ENCODE data around the gene GALNTL6. TPM values are rescaled to one million over a fixed set of nuclear protein-coding genes. Genes with fewer than 3 reads are reported as not detected.
"Not testable (repeated sequence)": the region's sequence is repeated elsewhere in the genome, so short reads cannot be mapped to it uniquely, and the experiment has no call there.

Gene GALNTL6
- total and polyA plus RNA-seq, 8 donors, result 0.15 to 0.87 (median 0.58) TPM; not detected in 3

DNA sequence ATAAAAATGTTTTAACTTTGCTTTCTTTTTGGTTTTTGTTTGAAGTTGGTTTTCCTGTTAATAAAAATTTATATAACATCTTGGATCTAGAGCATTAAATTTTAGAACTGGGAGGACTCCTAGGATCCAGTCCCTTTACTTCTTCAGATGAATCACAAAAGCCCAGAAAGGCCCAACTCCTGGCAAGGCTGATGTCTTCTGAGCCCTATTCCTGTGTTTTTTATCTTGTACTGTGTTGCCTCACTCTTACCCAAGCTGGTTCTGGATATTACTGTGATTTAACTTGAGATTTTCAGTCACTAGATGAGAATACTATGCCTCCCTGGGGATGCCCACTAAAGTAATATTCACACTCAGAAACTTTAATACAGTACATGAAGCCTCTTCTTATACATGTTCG, 1228.3 kb downstream of the GALNTL6 start:
- TF ChIP-seq, protein P1, sequence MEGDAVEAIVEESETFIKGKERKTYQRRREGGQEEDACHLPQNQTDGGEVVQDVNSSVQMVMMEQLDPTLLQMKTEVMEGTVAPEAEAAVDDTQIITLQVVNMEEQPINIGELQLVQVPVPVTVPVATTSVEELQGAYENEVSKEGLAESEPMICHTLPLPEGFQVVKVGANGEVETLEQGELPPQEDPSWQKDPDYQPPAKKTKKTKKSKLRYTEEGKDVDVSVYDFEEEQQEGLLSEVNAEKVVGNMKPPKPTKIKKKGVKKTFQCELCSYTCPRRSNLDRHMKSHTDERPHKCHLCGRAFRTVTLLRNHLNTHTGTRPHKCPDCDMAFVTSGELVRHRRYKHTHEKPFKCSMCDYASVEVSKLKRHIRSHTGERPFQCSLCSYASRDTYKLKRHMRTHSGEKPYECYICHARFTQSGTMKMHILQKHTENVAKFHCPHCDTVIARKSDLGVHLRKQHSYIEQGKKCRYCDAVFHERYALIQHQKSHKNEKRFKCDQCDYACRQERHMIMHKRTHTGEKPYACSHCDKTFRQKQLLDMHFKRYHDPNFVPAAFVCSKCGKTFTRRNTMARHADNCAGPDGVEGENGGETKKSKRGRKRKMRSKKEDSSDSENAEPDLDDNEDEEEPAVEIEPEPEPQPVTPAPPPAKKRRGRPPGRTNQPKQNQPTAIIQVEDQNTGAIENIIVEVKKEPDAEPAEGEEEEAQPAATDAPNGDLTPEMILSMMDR (IDR thresholded peaks at IDR 0.05), result no peak
- TF ChIP-seq EP300 (IDR thresholded peaks at IDR 0.05) (no peak), POLR2A (IDR thresholded peaks at IDR 0.05) (no peak), POLR2AphosphoS5 (IDR thresholded peaks at IDR 0.05) (no peak)
- DNase-seq, result no peak
- H3K4me3 ChIP-seq, result no peak overlapping the region
- no peaks in the 10 kb centered on the region for H3K36me3 ChIP-seq
- no peaks in the 10 kb centered on the region for H3K9me3 ChIP-seq
- intact Hi-C loops (cut with DNase I; ENCODE audit: low total_unique reads), result no loop called here
- H3K4me1 ChIP-seq, result peaks cover 15 to 45% (median 27%) of the 10 kb centered on the region in 4 donors
- WGBS, 5 donors, result 51 to 79% (median 70%) methylated on average over 1 of the region's 1 CpG
- H3K27me3 ChIP-seq, result no peaks in the 10 kb centered on the region
- peak overlapping the region; percentile 64 to 85 (median 79) for H3K27ac ChIP-seq

DNA sequence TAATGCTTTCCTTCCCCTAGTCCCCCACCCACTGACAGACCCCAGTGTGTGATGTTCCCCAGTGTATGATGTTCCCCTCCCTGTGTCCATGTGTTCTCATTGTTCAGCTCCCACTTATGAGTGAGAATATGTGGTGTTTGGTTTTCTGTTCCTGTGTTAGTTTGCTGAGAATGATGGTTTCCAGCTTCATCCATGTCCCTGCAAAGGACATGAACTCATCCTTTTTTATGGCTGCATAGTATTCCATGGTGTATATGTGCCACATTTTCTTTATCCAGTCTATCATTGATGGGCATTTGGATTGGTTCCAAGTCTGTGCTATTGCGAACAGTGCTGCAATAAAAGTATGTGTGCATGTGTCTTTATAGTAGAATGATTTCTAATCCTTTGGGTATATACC, 1228.9 kb downstream of the GALNTL6 start:
- H3K27me3 ChIP-seq; H3K4me3 ChIP-seq; DNase-seq; intact Hi-C loops (cut with DNase I; ENCODE audit: low total_unique reads); H3K9me3 ChIP-seq; H3K36me3 ChIP-seq: not testable (repeated sequence)
- 90 to 100% (median 99%) methylated on average over 1 of the region's 1 CpG for WGBS, 5 donors
- Histone ChIP-seq H3K4me1 (peaks cover 15 to 41% (median 27%) of the 10 kb centered on the region in 4 donors), H3K27ac (peak overlapping the region in 1 of 5 donors; percentile 84)

DNA sequence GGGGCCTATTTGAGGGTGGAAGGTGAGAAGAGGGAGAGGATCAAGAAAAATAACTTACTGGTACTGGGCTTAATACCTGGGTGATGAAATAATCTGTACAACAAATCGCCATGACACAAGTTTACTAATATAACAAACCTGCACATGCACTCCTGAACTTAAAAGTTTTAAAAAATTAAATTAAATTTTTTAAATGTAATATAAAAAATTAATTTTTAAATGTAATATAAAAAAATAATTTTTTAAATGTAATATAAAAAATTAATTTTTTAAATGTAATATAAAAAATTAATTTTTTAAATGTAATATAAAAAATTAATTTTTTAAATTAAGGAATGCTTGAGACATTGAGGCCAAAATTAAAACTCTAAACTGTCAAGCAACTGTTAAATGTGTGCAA, 1231.1 kb downstream of the GALNTL6 start:
- WGBS, 5 donors, result 86 to 95% (median 91%) methylated on average over 1 of the region's 1 CpG
- Histone ChIP-seq H3K36me3 (no peaks in the 10 kb centered on the region), H3K4me1 (peaks cover 2 to 21% (median 12%) of the 10 kb centered on the region in 4 donors), H3K4me3 (no peak overlapping the region), H3K9me3 (no peaks in the 10 kb centered on the region), H3K27ac (no peak overlapping the region), H3K27me3 (no peaks in the 10 kb centered on the region)
- DNase-seq, result no peak
- TF ChIP-seq POLR2A (IDR thresholded peaks at IDR 0.05) (no peak), POLR2AphosphoS5 (IDR thresholded peaks at IDR 0.05) (no peak), EP300 (IDR thresholded peaks at IDR 0.05) (no peak)
- TF ChIP-seq, protein P1 (IDR thresholded peaks at IDR 0.05), result no peak
- intact Hi-C loops (cut with DNase I; ENCODE audit: low total_unique reads), result no loop called here

DNA sequence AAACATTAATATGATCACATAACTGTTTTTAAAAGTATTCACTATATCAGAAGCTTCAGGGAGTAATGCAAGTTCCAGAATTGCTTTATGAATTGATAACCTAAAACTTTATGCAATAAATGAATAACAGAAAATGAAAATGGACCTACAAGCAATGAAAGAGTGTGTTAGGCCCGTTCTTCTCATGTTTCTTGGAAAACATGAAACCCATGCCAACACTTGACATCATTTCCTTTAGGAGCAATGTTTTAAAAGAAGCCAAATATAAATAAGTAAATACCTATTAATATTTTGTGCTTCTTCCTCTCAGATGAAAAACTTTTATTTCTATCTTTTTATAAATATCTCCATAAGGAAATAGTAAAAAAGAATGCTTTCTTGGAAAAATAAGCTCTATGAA, 1232.4 kb downstream of the GALNTL6 start:
- DNase-seq, result no peak
- no peak for TF ChIP-seq POLR2AphosphoS5 (IDR thresholded peaks at IDR 0.05)
- TF ChIP-seq POLR2A (IDR thresholded peaks at IDR 0.05), result no peak
- TF ChIP-seq, protein P1 (IDR thresholded peaks at IDR 0.05), result no peak
- no peak for TF ChIP-seq EP300 (IDR thresholded peaks at IDR 0.05)
- Histone ChIP-seq H3K4me1 (peaks cover 0 to 9% (median 4%) of the 10 kb centered on the region in 4 donors), H3K27ac (no peak overlapping the region), H3K4me3 (no peak overlapping the region), H3K36me3 (no peaks in the 10 kb centered on the region), H3K9me3 (no peaks in the 10 kb centered on the region), H3K27me3 (no peaks in the 10 kb centered on the region)
- intact Hi-C loops (cut with DNase I; ENCODE audit: low total_unique reads), result no loop called here
- 54 to 73% (median 58%) methylated on average over 1 of the region's 1 CpG for WGBS, 5 donors

DNA sequence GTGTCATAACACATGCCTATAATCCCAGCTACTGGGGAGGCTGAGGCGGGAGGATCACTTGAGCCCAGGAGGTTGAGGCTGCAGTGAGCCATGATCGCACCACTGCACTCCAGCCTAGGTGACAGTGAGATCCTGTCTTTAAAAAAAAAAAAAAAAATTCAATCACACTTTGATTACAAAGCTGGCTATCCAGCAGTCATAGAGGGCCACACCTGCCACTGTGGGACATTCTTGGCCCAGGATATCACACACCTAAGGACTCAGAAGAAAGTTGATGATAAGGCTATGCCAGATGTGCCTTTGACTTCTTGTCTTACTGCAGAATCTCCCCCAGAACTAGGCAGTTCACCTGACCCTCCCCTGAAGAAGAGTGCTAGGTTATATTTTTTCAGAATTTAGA, 1232.9 kb downstream of the GALNTL6 start:
- H3K36me3 ChIP-seq, result no peaks in the 10 kb centered on the region
- H3K9me3 ChIP-seq, result no peaks in the 10 kb centered on the region
- TF ChIP-seq POLR2AphosphoS5 (IDR thresholded peaks at IDR 0.05) (no peak), EP300 (IDR thresholded peaks at IDR 0.05) (no peak), POLR2A (IDR thresholded peaks at IDR 0.05) (no peak)
- TF ChIP-seq, protein P1 (IDR thresholded peaks at IDR 0.05), result no peak
- no peak overlapping the region for H3K27ac ChIP-seq
- 62 to 87% (median 79%) methylated on average over 2 of the region's 2 CpGs for WGBS, 5 donors
- DNase-seq, result no peak
- no peaks in the 10 kb centered on the region for H3K27me3 ChIP-seq
- no peak overlapping the region for H3K4me3 ChIP-seq
- intact Hi-C loops (cut with DNase I; ENCODE audit: low total_unique reads), result no loop called here
- peaks cover 0 to 5% (median 2%) of the 10 kb centered on the region in 4 donors for H3K4me1 ChIP-seq

Data from stomach (tissue), 9 donors.